Sciatic nerve (tissue), 2 donors: ENCODE data around the gene HSP90AA1. TPM values are rescaled to one million over a fixed set of nuclear protein-coding genes. Genes with fewer than 3 reads are reported as not detected.
"Not testable (repeated sequence)": the region's sequence is repeated elsewhere in the genome, so short reads cannot be mapped to it uniquely, and the experiment has no call there.

Source experiments
- ATAC-seq: fragments of 200-7000 bp; cut with Tn5 transposase; one replicate; pipeline ENCODE4 v1.9.1; 2020; ENCODE audit warnings: mild to moderate bottlenecking, moderate library complexity
- DNase-seq: peaks from one replicate; pipeline ENCODE4 v3.0.0-alpha.2; 2020; ENCODE audit warnings: low spot score
- intact Hi-C: fragments of 100-400 bp; cut with DNase I; formaldehyde crosslinking; loops from one replicate; pipeline ENCODE4 v1.14.2; 2022
- total RNA-seq: library from RNA; stranded (reverse); fragmentation: NEBNext Ultra II Directional; extraction: Animal tissue kit (Norgen Biotek cat#: 25700); gene quantifications from one replicate; pipeline ENCODE4 v1.2.1, GENCODE V29; 2021
- donor health status: DM: no; HTN: no; CAD: no.
- donor health status: DM: no; HTN: no; CAD: no.

The HSP90AA1 gene
- total RNA-seq, 1 donor from 2014 or later: 325 TPM

DNA sequence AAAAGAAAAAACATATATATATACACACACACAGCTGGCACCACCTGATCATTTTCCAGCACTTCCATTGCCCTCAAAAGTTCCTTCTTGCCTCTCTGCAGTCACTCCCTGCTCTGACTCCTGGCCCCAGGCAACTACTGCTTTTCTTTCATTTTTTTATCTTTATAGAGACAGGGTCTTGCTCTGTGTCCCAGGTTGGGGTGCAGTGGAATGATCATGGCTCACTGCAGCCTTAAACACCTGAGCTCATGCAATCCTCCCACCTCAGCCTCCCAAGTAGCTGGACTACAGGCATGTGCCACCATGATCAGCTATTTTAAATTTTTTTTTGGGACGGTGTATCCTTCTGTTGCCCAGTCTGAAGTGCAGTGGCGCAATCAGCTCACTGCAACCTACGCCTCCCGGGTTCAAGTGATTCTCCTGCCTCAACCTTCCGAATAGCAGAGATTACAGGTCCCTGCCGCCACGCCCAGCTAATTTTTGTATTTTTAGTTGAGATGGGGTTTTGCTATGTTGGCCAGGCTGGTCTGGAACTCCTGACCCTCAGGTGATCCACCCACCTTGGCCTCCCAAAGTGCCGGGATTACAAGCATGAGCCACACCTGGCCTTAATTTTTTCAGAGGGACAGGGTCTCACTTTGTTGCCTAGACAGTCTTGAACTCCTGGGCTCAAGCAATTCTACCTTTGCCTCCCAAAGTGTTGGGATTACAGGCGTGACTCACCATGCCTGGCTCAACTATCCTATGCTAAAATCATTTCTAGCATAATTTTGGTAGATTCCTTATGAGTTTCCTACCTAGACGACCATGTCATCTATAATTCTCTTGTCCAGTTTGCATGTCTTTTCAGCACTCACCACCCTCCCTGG, 7.8 kb downstream of the HSP90AA1 start:
- ATAC-seq (no peak), DNase-seq (no peak)

DNA sequence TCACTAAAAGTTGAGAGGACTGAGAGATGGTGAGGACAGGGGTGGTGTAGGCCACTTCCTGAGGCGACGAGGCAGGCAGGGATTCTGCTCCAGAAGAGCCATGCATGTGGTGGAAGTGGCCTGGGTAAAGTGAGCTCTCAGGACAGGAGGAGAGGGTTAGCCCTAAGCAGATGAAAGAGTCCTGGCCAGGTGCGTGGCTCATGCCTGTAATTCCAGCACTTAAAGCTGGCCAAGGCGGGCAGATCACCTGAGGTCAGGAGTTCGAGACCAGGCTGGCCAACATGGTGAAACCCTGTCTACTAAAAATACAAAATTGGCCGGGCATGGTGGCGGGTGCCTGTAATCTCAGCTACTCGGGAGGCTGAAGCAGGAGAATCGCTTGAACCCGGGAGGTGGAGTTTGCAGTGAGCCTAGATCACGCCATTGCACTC, 8.5 kb downstream of the HSP90AA1 start:
- not testable (repeated sequence) for DNase-seq, ATAC-seq
- intact Hi-C loops: loop anchor here (5.0 kb wide), 1 partner anchor 1149 kb away; no protein-coding TSS in a partner anchor

More for the DNA sequence above, 7.8 kb downstream of the HSP90AA1 start:
- intact Hi-C loops: loop anchor here (5.0 kb wide), 1 partner anchor 1148 kb away; no protein-coding TSS in a partner anchor

DNA sequence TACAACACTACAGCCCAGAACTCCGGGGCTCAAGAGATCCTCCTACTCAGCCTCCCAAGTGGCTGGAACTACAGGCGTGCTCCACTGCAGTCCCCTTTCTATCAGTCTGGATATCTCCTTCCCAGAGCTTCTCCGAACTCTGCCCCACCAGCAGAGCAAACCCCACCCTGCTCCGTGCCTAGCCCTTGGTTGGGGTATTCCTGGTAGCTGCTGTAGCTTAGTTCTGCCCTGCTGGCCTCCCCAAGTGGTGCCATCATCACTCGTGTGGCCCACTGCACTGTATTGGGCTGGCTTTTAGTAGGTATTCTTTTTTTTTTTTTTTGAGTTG, 9.5 kb downstream of the HSP90AA1 start:
- ATAC-seq: no peak
- intact Hi-C loops: loop anchor here (5.0 kb wide), 1 partner anchor 1150 kb away; no protein-coding TSS in a partner anchor
- no peak for DNase-seq

DNA sequence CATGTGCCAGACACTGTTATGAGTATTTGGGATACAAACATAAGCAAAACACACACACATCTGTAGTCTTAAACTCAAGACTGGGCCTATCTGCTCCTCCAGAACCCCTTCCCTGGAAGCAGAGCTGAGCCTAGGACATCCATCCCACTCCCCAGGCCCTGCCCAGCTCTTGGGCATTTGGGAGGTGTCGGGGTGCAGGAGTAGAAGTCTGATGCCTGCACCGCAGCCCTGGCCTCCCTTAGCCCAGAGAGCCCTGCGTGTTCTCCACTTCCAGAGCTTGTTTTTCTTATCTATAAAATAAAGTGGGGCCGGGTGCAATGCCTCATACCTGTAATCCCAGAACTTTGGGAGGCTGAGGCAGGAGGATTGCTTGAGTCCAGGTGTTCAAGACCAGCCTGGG, 11.7 kb downstream of the HSP90AA1 start:
- intact Hi-C loops: loop anchor here (5.0 kb wide), 1 partner anchor 1152 kb away; no protein-coding TSS in a partner anchor
- no peak for DNase-seq
- ATAC-seq: no peak

DNA sequence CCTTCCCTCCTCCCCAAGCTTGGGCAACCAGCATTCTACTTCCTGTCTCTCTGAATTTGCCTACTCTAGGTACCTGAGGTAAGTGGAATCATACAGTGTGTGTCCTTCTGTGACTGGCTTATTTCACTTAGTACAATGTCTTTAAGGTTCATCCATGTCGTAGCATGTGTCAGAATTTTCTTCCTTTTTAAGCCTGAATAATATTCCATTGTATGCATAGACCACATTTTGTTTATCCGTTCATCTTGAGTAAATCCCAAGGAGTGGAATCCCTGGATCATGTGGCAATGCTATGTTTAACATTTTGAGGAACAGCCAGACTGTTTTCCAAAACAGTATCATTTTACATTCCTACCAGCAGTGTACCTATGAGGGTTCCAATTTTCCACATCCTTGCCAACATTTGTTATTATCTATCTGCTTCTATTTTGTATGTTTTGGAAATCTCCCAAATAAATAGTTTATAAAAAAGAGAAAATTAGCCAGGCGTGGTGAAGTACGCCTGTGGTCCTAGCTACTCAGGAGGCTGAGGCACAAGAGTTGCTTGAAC, 12.4 kb downstream of the HSP90AA1 start:
- intact Hi-C loops: no loop called here
- ATAC-seq: no peak
- DNase-seq: no peak

DNA sequence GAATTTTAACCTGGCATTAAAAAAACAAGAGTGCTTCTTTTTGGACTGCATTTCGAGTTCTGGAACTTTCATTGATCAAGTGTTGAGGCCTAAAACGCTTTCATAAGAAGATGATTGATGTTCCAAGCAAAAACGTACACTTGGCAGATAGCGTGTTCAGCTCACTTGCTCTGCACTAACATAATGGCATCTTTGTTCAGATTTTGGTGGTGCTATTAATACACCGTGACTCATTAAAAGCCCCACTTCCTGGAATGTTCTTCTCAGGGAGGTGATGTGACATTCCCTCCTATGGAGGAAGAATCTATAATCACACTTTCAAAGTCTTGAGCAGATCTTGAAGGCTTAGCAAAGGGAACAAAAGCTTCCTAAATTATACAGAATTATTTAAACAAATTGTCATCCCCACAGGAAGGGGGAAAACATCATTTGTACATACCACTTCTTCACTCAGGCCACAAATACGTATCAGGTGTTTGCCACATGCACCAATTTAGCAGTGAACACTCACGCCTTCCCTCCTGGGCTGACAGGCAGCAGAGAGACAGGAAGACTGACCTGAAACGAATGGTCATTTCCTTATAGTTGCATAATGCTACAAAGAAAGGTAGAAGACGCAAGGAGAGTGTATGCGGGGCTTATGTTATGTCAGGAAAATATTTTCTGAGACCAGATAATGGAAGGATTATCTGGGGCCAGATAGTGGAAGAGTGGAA, 15.4 kb downstream of the HSP90AA1 start:
- DNase-seq (no peak), ATAC-seq (no peak)
- intact Hi-C loops: no loop called here

DNA sequence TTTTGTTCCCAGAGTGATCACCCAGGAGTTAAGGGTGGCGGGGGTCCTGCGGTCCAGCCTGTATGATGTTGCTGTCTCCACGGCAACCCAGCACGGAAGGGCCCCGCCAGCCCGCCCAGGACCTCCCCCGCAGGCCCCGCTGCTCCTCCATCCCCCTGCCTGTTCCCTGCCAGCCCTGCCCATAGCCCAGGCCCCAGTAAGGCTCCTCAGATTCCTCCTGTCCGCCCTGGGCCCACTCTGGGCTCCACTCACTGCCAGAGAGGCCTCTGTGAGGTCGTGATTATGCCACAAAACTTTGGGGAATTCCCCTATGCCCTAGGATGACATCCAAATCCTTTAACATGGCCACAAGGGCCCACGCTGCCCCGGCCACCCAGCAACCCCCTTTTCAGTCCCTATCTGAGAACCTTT, 20.8 kb downstream of the HSP90AA1 start:
- intact Hi-C loops: no loop called here
- DNase-seq (no peak), ATAC-seq (no peak)

DNA sequence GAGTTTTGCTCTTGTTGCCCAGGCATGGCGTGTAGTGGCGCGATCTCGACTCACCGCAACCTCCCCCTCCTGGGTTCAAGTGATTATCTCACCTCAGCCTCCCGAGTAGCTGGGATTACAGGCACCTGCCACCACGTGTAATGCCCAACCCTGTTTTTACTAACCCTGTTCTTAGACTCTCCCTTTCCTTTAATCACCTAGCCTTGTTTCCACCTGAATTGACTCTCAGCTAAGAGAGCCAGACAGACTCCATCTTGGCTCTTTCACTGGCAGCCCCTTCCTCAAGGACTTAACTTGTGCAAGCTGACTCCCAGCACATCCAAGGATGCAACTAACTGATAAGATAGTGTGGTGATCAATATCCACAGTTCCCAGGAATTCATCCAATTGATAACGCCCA, 22.3 kb downstream of the HSP90AA1 start:
- DNase-seq, intact Hi-C loops, ATAC-seq: not testable (repeated sequence)

DNA sequence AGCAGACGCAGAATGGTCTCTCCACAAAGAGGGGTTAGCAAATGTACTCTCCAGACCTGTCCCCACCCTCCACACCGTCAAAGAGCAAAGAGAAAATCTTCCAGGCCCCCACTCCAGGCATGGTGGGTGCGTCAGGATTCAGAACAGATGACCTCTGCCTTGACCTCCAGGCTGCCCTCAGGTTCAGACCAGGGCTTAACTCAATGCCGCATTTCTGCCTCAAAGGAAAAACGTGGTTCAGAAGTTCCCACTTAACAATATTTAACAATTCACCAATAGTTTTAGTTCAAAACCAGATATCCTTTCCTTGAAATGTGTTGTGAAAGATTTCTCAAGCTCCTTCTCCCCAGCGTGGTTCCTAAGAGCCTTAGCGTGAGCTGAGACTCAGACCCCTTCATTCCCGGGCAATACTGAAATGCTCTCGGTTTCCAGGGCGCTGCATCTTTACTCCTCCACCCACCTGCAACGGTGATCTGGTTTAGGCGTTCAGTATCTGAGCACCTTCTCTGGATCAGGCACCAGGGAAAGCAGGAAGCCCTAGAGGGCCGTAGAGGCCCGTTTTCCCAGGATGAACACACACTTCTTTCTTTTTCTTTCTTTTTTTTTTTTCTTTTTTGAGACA, 22.9 kb downstream of the HSP90AA1 start:
- no peak for DNase-seq
- intact Hi-C loops: no loop called here
- peak; percentile 23 for ATAC-seq

DNA sequence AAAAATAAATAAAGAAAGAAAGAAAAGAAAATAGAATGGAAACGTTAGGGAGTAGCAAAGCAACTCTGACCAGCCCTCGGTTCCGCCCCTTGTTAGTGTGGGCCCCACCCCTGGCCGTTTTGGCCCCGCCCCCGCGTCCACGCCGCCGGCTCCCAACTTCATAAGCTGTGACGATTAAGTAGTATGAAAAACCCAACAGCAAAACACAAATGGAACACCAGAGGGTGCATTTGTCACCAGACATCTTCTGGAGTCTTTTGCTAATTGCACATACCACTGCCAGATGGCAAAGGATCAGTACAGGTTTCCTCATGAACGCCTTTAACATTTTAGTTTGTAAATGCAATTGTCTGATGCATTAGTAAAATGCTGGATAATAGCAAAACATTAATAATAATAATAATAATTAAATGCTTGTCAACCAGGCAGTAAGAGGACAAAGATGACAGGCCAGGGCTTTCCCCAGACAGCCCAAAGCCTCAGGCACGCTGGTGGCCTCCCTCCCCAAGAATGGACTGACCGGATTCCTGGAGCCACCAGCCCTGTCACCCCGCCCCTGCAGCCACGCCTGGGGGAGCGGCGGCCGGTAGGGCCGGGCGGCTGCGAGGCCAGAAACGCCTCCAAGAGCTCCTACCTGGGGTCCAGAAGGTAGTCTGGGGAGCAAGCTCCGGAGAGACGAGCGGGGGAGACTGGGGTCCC, 23.6 kb downstream of the HSP90AA1 start:
- intact Hi-C loops: no loop called here
- peak; percentile 91 for DNase-seq
- ATAC-seq: peak; percentile 97

DNA sequence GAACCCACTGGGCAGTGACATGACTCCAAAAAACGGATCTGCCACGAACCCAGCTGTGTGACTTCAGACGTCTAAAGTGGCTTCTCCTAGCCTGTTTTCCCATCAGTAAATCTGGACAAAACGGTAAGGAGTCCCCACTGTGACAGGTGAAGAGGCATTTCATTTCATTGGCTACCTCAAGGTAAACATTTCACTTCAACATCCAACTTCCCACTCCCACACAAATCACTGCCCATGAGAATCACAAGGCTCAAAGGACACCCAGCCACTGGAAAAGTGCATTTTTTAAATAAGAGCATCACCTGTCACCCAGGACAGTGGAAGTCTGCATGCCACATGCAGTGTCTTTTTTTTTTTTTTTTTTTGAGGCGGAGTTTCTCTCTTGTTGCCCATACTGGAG, 27.9 kb downstream of the HSP90AA1 start:
- DNase-seq (no peak), ATAC-seq (no peak)

DNA sequence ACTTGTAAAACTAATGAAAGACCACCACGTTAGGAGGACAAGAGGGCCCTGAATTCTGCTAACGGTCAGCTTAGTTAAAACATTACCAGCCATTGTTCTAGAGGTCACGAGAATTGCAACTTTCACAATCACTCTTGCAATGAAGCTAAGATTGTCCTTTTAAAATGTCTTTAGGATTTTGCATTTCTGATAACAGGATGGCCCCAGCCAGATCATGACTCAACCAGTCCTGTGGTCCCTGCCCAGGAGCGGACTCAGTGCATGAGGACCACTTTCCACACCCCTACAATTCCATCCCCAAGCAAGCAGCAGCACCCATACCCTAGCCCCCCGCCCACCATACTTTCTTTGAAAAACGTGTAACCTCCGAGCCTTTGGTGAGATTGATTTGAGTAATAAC, 28.7 kb downstream of the HSP90AA1 start:
- ATAC-seq: no peak
- no peak for DNase-seq
- intact Hi-C loops: no loop called here

More for the DNA sequence above, 27.9 kb downstream of the HSP90AA1 start:
- intact Hi-C loops: no loop called here

DNA sequence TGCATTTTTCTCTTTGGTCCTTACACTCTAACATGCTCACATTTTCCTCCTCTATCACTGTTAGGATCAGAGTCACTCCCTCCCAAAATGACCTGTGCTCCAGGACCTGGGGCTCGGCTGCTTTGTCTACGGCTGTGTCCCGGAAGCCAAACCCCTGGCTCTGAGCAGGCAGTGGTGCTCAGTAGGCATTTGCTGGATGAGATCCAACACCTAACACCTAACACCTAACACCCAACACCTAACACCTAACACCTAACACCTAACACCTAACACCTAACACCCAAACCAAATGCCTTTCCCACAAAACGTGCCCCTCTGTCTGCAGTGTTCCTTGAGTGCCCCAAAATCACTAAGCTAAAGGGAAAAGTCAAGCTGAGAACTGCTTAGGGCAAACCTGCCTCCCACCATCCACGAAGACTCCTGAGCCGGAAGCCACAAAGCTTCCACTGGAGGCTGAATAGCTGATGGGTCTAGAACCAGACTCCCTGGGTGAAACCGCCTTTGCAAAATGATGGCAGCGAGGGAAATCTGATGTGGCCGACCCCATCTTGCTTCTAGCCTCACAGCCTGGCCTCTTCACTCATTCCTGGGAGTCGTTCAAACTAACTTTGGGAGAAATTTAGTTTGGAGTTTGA, 29.2 kb downstream of the HSP90AA1 start:
- intact Hi-C loops: no loop called here
- no peak for DNase-seq
- no peak for ATAC-seq

DNA sequence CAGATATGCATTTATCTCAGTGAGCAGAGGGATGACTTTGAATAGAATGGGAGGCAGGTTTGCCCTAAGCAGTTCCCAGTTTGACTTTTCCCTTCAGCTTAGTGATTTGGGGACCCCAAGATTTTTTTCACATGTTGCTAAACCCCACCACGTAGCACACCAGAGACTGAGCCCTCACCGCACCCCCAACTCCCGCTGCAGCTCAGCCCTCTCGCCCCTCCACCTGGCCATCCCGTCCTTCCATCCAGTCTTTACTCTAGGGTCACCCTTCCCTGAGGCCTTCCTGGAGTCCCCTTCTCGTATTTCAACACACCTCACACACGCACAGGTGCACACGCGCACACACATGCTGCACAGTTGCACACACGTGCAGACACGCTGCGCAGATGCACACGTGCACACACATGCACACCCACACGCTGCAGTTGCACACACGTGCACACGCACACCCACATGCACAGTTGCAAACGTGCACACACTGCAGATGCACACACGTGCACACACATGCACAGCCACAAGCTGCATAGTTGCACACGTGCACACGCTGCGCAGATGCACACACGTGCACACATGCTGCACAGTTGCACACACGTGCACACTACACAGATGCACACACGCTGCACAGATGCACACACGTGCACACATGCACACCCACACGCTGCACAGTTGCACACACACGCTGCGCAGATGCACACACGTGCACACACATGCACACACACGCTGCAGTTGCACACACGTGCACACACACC, 30.0 kb downstream of the HSP90AA1 start:
- no peak for DNase-seq

DNA sequence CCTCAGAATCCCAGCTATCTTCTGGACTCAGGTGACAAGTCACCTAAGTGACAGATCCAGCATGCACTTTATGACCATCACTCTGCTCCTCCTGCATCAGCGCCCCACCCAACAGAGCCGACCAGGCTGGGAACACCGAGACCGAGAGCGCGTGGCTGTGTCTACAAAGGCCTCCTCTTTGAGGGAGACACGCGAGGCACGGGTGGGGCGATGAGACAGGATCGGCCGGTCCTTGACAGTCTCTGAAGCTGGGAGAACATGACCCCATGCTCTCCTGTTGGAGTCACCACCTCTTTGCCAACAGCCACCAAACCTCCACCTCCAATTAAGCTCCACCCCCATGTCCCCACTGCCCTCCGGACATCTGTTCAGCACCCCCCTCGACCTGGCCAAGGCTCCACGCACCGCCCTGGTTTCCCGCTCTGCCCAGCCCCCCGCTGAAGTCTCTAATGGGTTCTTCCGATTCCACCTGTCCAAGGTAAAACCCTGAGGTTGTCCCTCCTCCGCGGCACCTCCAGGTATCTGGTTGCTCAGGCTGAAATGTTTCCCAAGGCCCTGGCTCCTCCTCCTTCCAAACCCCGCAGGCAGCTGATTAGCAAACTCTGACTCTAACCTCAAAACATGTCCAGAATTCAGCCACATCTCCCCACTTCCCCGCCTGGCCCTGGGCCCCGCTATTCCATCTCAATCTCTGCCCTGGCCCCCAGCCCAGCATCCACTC, 31.5 kb downstream of the HSP90AA1 start:
- intact Hi-C loops: no loop called here
- DNase-seq (no peak), ATAC-seq (no peak)

More for the DNA sequence above, 30.0 kb downstream of the HSP90AA1 start:
- intact Hi-C loops: no loop called here
- ATAC-seq: peak; percentile 12

DNA sequence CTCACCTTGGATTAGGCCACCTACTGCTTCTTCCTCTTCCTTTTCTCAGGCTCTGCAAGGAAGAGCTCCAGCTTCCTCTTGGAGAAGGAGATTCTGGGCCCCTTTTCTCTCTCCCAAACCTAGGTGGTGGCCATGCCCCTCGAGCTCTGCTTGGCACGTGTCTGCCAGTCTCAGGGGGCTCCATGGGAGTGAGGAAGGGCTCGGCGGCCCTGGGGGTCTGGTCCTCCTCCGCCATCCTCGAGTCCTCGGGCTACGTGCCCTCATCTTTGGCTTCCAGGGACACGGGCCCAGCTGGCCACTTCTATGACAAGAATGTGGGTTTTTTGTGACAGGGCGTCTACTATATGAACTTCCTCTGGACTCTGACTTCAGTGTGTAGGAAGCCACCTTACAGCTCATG, 34.3 kb downstream of the HSP90AA1 start:
- intact Hi-C loops: no loop called here
- ATAC-seq: no peak
- no peak for DNase-seq

DNA sequence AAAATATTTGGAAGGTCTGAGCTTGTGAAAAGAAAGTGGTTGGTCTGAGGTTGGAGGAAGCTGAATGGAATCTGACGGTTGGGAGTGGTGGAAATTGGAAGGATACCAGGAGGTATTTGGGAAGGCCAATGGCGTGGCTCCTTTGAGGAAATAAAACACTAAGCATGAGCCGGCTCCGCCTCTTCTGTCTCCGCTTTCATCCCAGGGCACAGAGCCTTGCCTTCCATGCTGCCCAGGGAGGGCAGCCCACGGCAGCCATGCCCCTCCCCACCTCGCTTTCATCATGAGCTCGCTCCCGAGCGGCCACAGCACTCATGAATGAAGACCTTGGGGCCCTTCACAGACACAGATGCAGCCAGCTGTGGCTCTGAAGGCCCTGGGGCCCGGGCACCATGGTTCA, 36.2 kb downstream of the HSP90AA1 start:
- DNase-seq (no peak), ATAC-seq (peak; percentile 66)
- intact Hi-C loops: no loop called here
